HL-60 (cell line): ENCODE data around the gene MANF.

ENCODE experiments used
- POLR2AphosphoS5 ChIP-seq: IDR thresholded peaks from 2 replicates; pipeline ENCODE4 v1.6.1; 2012; ENCODE audit warnings: low read depth
- TF ChIP-seq, protein P1 (sequence below): IDR thresholded peaks from one replicate; pipeline ENCODE4 v1.5.1; 2011; ENCODE audit warnings: low read length, control low read depth, inconsistent platforms; ENCODE audit not compliant: insufficient read depth

DNA sequence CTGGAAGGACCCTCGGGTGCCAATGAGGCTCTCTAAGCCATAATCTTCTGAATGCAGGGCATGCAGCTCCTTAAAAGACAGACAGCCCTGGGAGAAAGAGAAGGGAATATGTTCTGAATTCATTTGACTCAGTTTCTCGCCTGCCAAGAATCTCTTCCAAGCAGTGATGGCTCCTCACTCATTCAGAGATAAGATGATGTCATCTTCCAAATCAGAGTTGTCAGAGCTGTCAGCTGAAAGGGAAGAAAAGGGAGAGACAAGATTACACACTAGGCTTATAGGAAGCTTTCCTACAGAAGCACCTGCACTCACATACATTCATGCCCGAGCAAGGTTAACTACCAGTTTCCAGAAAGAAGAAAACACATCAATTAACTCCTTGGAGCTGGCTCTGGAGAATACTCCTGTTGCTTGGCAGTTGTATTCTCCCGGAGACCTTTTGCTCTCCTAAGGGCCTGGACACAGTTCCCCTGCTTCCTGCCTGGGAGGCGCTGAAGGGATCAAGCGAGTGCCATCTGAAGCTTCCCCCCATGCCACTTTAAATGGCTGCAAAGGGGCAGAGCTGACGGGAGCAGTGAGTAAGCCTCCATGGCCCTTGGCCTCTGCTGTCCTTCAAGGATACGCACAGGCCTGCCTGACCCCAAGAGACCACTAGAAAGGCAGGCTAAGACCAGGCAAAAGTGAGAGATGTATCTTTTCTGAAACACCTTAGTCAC lies 13.7 kb downstream of the MANF start:
- TF ChIP-seq, protein P1, sequence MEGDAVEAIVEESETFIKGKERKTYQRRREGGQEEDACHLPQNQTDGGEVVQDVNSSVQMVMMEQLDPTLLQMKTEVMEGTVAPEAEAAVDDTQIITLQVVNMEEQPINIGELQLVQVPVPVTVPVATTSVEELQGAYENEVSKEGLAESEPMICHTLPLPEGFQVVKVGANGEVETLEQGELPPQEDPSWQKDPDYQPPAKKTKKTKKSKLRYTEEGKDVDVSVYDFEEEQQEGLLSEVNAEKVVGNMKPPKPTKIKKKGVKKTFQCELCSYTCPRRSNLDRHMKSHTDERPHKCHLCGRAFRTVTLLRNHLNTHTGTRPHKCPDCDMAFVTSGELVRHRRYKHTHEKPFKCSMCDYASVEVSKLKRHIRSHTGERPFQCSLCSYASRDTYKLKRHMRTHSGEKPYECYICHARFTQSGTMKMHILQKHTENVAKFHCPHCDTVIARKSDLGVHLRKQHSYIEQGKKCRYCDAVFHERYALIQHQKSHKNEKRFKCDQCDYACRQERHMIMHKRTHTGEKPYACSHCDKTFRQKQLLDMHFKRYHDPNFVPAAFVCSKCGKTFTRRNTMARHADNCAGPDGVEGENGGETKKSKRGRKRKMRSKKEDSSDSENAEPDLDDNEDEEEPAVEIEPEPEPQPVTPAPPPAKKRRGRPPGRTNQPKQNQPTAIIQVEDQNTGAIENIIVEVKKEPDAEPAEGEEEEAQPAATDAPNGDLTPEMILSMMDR: no peak
- TF ChIP-seq POLR2AphosphoS5: no peak
